ENCODE results near the gene ATG101. TPM values are rescaled to one million over a fixed set of nuclear protein-coding genes. Genes with fewer than 3 reads are reported as not detected.

The ATG101 gene
- total and polyA plus RNA-seq, 2 of the 13 experiments (the other 11 are each of a cell fraction or from before 2014, with no cell fraction given), result 58.2 to 67.7 TPM

- TF ChIP-seq, protein P1, sequence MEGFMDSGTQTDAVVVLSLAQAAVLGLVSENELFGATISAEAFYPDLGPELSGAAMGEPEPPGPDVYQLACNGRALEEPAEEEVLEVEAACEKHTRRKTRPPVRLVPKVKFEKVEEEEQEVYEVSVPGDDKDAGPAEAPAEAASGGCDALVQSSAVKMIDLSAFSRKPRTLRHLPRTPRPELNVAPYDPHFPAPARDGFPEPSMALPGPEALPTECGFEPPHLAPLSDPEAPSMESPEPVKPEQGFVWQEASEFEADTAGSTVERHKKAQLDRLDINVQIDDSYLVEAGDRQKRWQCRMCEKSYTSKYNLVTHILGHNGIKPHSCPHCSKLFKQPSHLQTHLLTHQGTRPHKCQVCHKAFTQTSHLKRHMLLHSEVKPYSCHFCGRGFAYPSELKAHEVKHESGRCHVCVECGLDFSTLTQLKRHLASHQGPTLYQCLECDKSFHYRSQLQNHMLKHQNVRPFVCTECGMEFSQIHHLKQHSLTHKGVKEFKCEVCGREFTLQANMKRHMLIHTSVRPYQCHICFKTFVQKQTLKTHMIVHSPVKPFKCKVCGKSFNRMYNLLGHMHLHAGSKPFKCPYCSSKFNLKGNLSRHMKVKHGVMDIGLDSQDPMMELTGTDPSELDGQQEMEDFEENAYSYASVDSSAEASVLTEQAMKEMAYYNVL (CRISPR knock-in tag; IDR thresholded peaks at IDR 0.05; ENCODE audit: borderline replicate concordance), result 0 out of 2 replicates have a peak, but pooled peaks have one; percentile 31
- TF ChIP-seq MYC (CRISPR knock-in tag; IDR thresholded peaks at IDR 0.05; ENCODE audit: borderline replicate concordance) (peak; percentile 66; the same call in 1 of the 2 replicates), ZNF580 (CRISPR knock-in tag; IDR thresholded peaks at IDR 0.05; ENCODE audit: borderline replicate concordance, low read depth) (0 out of 2 replicates have a peak, but pooled peaks have one; percentile 12), RARA (CRISPR knock-in tag; IDR thresholded peaks at IDR 0.05) (0 out of 2 replicates have a peak, but pooled peaks have one; percentile 10), ZNF431 (CRISPR knock-in tag; IDR thresholded peaks at IDR 0.05; ENCODE audit: borderline replicate concordance, low read depth) (peak; percentile 59; the same call in 1 of the 2 replicates), CHD4 (IDR thresholded peaks at IDR 0.05; ENCODE audit: borderline replicate concordance, low read length) (0 out of 2 replicates have a peak, but pooled peaks have one; percentile 25), ZMAT3 (CRISPR knock-in tag; conservative IDR thresholded peaks at IDR 0.05) (peak; percentile 68; the same call in 1 of the 2 replicates), U2AF1 (optimal IDR thresholded peaks at IDR 0.05; ENCODE audit: low read depth, low read length) (peak; percentile 21), GATAD2A (CRISPR knock-in tag; IDR thresholded peaks at IDR 0.05) (no peak), SAP130 (CRISPR knock-in tag; IDR thresholded peaks at IDR 0.05; ENCODE audit: low read depth) (peak; percentile 52; the same call in 1 of the 2 replicates), ZMYM2 (CRISPR knock-in tag; IDR thresholded peaks at IDR 0.05) (peak; percentile 61; the same call in 1 of the 2 replicates), FIP1L1 (IDR thresholded peaks at IDR 0.05; ENCODE audit: borderline replicate concordance, insufficient read depth, low read depth, low read length) (no peak), HMGA1 (CRISPR knock-in tag; conservative IDR thresholded peaks at IDR 0.05) (no peak)
- TF ChIP-seq, protein P2, sequence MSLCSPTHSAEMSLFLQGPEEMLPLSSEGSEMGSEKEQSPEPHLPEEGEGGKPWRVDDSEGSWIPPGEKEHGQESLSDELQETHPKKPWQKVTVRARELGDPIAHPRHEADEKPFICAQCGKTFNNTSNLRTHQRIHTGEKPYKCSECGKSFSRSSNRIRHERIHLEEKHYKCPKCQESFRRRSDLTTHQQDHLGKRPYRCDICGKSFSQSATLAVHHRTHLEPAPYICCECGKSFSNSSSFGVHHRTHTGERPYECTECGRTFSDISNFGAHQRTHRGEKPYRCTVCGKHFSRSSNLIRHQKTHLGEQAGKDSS (CRISPR knock-in tag; IDR thresholded peaks at IDR 0.05; ENCODE audit: borderline replicate concordance, low read depth), result no peak
- TF ChIP-seq, protein P3, sequence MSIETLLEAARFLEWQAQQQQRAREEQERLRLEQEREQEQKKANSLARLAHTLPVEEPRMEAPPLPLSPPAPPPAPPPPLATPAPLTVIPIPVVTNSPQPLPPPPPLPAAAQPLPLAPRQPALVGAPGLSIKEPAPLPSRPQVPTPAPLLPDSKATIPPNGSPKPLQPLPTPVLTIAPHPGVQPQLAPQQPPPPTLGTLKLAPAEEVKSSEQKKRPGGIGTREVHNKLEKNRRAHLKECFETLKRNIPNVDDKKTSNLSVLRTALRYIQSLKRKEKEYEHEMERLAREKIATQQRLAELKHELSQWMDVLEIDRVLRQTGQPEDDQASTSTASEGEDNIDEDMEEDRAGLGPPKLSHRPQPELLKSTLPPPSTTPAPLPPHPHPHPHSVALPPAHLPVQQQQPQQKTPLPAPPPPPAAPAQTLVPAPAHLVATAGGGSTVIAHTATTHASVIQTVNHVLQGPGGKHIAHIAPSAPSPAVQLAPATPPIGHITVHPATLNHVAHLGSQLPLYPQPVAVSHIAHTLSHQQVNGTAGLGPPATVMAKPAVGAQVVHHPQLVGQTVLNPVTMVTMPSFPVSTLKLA (IDR thresholded peaks at IDR 0.05), result peak; percentile 57; the same call in 1 of the 2 replicates
These were observed 44.9 kb upstream of the ATG101 start (continued) for GRCh38 chr12:52024845-52025230.

All from HepG2 (cell line).